GM13977 (cell line): ENCODE measurements around the gene FAM98B.

ENCODE experiments used
- DNase-seq: peaks from one replicate; pipeline ENCODE4 v3.0.0; 2012; ENCODE audit warnings: low spot score
- CTCF ChIP-seq: IDR thresholded peaks from 2 replicates; pipeline ENCODE4 v1.5.1; 2012; ENCODE audit warnings: mild to moderate bottlenecking, control low read depth; ENCODE audit not compliant: insufficient read depth; ENCODE audit errors: extremely low read depth, missing control alignments
- in situ Hi-C: fragments of 300-500 bp; cut with MboI; formaldehyde crosslinking; loops from one replicate; pipeline ENCODE4 v1.12.0; 2022; ENCODE audit warnings: low sequenced_read_pairs, low pct_unique_long_range_greater_than_20kb, mixed read lengths, inconsistent platforms; ENCODE audit not compliant: unreplicated experiment

FAM98B gene

GRCh38 chr15:38533926-38534325 is 80.0 kb downstream of the FAM98B start:
- no peak for DNase-seq
- TF ChIP-seq CTCF = no peak
- in situ Hi-C loops = no loop called here

- in situ Hi-C loops = no loop called here
- no peak for DNase-seq
- no peak for TF ChIP-seq CTCF
These were observed 80.8 kb downstream of the FAM98B start for GRCh38 chr15:38534691-38535090.

GRCh38 chr15:38535491-38536200 is 81.7 kb downstream of the FAM98B start:
- DNase-seq = no peak
- no peak for TF ChIP-seq CTCF
- in situ Hi-C loops = no loop called here

DNA sequence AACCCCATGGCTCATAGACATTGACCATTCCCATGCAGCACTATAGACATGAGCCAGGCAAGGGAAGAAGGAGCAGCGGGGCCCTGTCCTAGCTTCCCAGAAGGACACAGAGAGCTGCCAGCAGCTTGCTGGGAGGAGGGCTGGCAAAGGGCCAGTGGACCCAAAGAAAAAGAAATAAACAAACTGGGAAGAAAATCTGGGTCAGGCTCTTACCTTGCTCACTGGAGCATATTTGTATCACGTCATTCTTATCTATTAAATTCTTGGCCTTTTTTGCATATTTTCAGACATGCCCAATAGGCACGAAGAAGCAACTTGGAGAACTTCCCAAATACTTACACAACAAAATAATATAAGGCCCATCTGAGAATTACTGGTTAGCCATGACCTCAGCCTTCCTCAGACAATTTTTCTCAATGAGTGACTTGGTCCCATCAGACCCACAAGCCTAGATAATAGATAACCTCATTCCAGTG is 82.3 kb downstream of the FAM98B start:
- in situ Hi-C loops = no loop called here
- no peak for DNase-seq
- TF ChIP-seq CTCF = no peak
